Panc1 (cell line): Measurements from ENCODE around the gene ARSG. TPM values are rescaled to one million over a fixed set of nuclear protein-coding genes. Genes with fewer than 3 reads are reported as not detected.

ENCODE experiments used
- ATAC-seq: fragments of 200-7000 bp; cut with Tn5 transposase; 2 replicates; pipeline ENCODE4 v1.9.1; 2020; ENCODE audit warnings: mild to moderate bottlenecking, moderate library complexity
- BruUV-seq: library from RNA; stranded (reverse); fragments of 400-500 nt; replicated peaks from 2 replicates; lab custom pipeline; 2021; lab: Mats Ljungman, UMichigan
- CTCF ChIA-PET: fragments of 300-600 bp; sonication (Branson Sonifier 250); formaldehyde crosslinking; loops from one replicate; lab custom pipeline; 2022; ENCODE audit warnings: antibody characterized with exemption; lab: Charles Lee
- POLR2A ChIA-PET: fragments of 300-600 bp; sonication (Branson Sonifier 250); formaldehyde crosslinking; loops from one replicate; lab custom pipeline; 2022; ENCODE audit warnings: antibody characterized with exemption; lab: Charles Lee
- DNase-seq: peaks from one replicate; pipeline ENCODE4 v3.0.0-alpha.2; 2010; ENCODE audit warnings: low read depth, low spot score
- H3K27ac ChIP-seq: 2 replicates; pipeline ENCODE4 v1.5.1; 2011; ENCODE audit warnings: mild to moderate bottlenecking, low read length, inconsistent platforms
- H3K27me3 ChIP-seq: fragments of 200-500 bp; sonication (Bioruptor generic); 2 replicates; pipeline ENCODE4 v1.6.0; 2014; ENCODE audit warnings: low read length, inconsistent platforms; ENCODE audit not compliant: control insufficient read depth, insufficient read depth
- H3K36me3 ChIP-seq: fragments of 200-500 bp; sonication (Bioruptor generic); 2 replicates; pipeline ENCODE4 v1.5.1; 2014; ENCODE audit warnings: inconsistent platforms, mild to moderate bottlenecking, low read length, moderate library complexity; ENCODE audit not compliant: control insufficient read depth, insufficient read depth
- H3K4me1 ChIP-seq: 2 replicates; pipeline ENCODE4 v1.5.1; 2011; ENCODE audit warnings: inconsistent platforms, mild to moderate bottlenecking, low read length, moderate library complexity; ENCODE audit not compliant: control insufficient read depth, insufficient read depth
- H3K4me3 ChIP-seq, 2 experiments: 2 replicates each; pipeline ENCODE4 v1.5.1; 2011 to 2012; ENCODE audit warnings: low read depth in 2 of 2, low read length in 2 of 2, mild to moderate bottlenecking in 2 of 2, inconsistent platforms in 1 of 2, moderate library complexity in 1 of 2
- H3K9me3 ChIP-seq: fragments of 200-500 bp; sonication (Bioruptor generic); 2 replicates; pipeline ENCODE4 v1.5.1; 2014; ENCODE audit warnings: low read depth, mild to moderate bottlenecking, inconsistent platforms, low read length, moderate library complexity; ENCODE audit not compliant: control insufficient read depth, insufficient read depth
- CTCF ChIP-seq: fragments of 450-650 bp; IDR thresholded peaks from 2 replicates; pipeline ENCODE4 v1.5.1; 2017; ENCODE audit warnings: mild to moderate bottlenecking
- POLR2AphosphoS5 ChIP-seq: IDR thresholded peaks from 2 replicates; pipeline ENCODE4 v1.6.1; 2012; ENCODE audit warnings: mild to moderate bottlenecking, low read depth, low read length, moderate library complexity
- SIN3A ChIP-seq: IDR thresholded peaks from 2 replicates; pipeline ENCODE4 v1.6.1; 2012; ENCODE audit warnings: low read depth, mild to moderate bottlenecking, low read length, moderate library complexity, borderline replicate concordance; ENCODE audit not compliant: insufficient read depth
- TCF7L2 ChIP-seq: IDR thresholded peaks from 2 replicates; pipeline ENCODE4 v1.6.1; 2011; ENCODE audit warnings: mild to moderate bottlenecking, low read depth, low read length, inconsistent platforms
- in situ Hi-C: cut with HindIII; loops from 2 replicates; pipeline ENCODE4 v1.10.0; 2016; ENCODE audit warnings: low sequenced_read_pairs, low pct_unique_long_range_greater_than_20kb
- intact Hi-C: fragments of 100-400 bp; cut with micrococcal nuclease; formaldehyde crosslinking; loops from one replicate; pipeline ENCODE4 v1.10.0; 2022; ENCODE audit not compliant: unreplicated experiment
- total RNA-seq: library from RNA; stranded (reverse); gene quantifications from one replicate; pipeline ENCODE4 v1.2.1, GENCODE V29; 2021; ENCODE audit not compliant: unreplicated experiment
- TF ChIP-seq, protein P1 (sequence below), 2 experiments: IDR thresholded peaks; 2 replicates each; pipeline ENCODE4 v1.6.1; 2011 to 2012; ENCODE audit warnings: low read depth in 2 of 2, control low read depth in 1 of 2, low read length in 1 of 2, mild to moderate bottlenecking in 1 of 2, moderate library complexity in 1 of 2; ENCODE audit not compliant: insufficient read depth in 1 of 2

Gene ARSG
- total RNA-seq, 1 experiment from 2014 or later: 2.3 TPM

DNA sequence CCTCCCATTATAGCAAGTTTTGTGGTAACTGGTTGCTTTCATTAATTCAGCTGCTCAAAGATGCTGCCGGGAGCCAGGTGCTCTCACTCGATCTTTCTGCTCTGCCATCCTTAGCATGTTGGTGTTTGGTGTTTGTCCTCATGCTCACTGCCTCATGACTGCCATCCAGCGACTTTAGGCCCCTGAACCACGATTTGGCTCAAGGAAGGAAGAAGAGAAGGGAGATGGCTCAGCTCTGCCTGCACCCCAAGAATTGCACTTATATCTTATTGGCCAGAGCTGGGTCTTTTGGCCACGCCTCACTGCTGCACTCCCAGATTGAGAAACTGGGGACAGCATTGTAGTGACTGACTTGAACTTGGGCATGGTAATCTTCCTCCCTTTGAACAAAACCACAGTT, 52.7 kb downstream of the ARSG start:
- intact Hi-C loops (no loop called here), in situ Hi-C loops (no loop called here)
- TF ChIP-seq CTCF (no peak), TCF7L2 (no peak), POLR2AphosphoS5 (no peak), SIN3A (no peak)
- TF ChIP-seq, protein P1, sequence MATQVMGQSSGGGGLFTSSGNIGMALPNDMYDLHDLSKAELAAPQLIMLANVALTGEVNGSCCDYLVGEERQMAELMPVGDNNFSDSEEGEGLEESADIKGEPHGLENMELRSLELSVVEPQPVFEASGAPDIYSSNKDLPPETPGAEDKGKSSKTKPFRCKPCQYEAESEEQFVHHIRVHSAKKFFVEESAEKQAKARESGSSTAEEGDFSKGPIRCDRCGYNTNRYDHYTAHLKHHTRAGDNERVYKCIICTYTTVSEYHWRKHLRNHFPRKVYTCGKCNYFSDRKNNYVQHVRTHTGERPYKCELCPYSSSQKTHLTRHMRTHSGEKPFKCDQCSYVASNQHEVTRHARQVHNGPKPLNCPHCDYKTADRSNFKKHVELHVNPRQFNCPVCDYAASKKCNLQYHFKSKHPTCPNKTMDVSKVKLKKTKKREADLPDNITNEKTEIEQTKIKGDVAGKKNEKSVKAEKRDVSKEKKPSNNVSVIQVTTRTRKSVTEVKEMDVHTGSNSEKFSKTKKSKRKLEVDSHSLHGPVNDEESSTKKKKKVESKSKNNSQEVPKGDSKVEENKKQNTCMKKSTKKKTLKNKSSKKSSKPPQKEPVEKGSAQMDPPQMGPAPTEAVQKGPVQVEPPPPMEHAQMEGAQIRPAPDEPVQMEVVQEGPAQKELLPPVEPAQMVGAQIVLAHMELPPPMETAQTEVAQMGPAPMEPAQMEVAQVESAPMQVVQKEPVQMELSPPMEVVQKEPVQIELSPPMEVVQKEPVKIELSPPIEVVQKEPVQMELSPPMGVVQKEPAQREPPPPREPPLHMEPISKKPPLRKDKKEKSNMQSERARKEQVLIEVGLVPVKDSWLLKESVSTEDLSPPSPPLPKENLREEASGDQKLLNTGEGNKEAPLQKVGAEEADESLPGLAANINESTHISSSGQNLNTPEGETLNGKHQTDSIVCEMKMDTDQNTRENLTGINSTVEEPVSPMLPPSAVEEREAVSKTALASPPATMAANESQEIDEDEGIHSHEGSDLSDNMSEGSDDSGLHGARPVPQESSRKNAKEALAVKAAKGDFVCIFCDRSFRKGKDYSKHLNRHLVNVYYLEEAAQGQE (IDR thresholded peaks at IDR 0.05; ENCODE audit: insufficient read depth in 1 of 2, low read depth in 2 of 2, low read length in 1 of 2): no peak
- ChIA-PET POLR2A (no interaction called here), CTCF (no interaction called here)
- BruUV-seq: no TSS peak
- Histone ChIP-seq H3K27ac (no peak overlapping the region), H3K4me3 (no peak overlapping the region), H3K9me3 (no peaks in the 10 kb centered on the region), H3K27me3 (no peaks in the 10 kb centered on the region), H3K4me1 (no peaks in the 10 kb centered on the region), H3K36me3 (no peaks in the 10 kb centered on the region)
- ATAC-seq (no peak), DNase-seq (no peak)

DNA sequence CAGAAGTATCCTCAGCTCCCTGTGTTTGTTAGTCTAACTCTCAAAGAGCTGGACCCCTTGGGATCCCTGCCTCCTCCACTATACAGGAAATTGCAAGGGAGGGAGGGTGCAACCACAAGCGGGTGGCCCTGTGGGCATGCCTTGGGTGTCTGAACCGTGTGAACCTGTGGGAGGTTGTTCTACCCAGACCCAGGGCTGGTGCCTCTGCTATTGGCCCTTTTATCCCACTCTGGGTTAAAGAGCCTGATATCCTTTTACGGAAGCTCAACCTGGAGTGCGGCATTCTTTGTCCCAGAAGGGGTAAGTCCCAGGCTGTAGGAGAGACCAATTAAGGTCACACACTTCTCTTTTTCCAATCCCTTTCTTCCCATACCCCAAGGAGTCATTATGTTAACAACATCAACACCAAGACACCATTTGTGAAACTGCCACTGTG, 53.4 kb downstream of the ARSG start:
- intact Hi-C loops (no loop called here), in situ Hi-C loops (no loop called here)
- Histone ChIP-seq H3K27ac (no peak overlapping the region), H3K9me3 (no peaks in the 10 kb centered on the region), H3K4me3 (no peak overlapping the region), H3K4me1 (no peaks in the 10 kb centered on the region), H3K27me3 (no peaks in the 10 kb centered on the region), H3K36me3 (no peaks in the 10 kb centered on the region)
- BruUV-seq: no TSS peak
- ChIA-PET POLR2A (no interaction called here), CTCF (no interaction called here)
- ATAC-seq (no peak), DNase-seq (no peak)
- TF ChIP-seq SIN3A (no peak), TCF7L2 (no peak), CTCF (no peak), POLR2AphosphoS5 (no peak)
- TF ChIP-seq, protein P1 (IDR thresholded peaks at IDR 0.05; ENCODE audit: insufficient read depth in 1 of 2, low read depth in 2 of 2, low read length in 1 of 2): no peak
